Activated CD8-positive, alpha-beta memory T cell treated with anti-CD3 and anti-CD28 coated beads for 1 hour (primary cell): ENCODE measurements around the gene WDR1.

Experiments used
- DNase-seq, 2 donors: peaks; one replicate each; pipeline ENCODE4 v3.0.0-alpha.2; 2020; ENCODE audit warnings: low read depth in 1 of 2; ENCODE audit errors: extremely low read depth in 1 of 2

WDR1 gene, protein sequence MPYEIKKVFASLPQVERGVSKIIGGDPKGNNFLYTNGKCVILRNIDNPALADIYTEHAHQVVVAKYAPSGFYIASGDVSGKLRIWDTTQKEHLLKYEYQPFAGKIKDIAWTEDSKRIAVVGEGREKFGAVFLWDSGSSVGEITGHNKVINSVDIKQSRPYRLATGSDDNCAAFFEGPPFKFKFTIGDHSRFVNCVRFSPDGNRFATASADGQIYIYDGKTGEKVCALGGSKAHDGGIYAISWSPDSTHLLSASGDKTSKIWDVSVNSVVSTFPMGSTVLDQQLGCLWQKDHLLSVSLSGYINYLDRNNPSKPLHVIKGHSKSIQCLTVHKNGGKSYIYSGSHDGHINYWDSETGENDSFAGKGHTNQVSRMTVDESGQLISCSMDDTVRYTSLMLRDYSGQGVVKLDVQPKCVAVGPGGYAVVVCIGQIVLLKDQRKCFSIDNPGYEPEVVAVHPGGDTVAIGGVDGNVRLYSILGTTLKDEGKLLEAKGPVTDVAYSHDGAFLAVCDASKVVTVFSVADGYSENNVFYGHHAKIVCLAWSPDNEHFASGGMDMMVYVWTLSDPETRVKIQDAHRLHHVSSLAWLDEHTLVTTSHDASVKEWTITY

DNA sequence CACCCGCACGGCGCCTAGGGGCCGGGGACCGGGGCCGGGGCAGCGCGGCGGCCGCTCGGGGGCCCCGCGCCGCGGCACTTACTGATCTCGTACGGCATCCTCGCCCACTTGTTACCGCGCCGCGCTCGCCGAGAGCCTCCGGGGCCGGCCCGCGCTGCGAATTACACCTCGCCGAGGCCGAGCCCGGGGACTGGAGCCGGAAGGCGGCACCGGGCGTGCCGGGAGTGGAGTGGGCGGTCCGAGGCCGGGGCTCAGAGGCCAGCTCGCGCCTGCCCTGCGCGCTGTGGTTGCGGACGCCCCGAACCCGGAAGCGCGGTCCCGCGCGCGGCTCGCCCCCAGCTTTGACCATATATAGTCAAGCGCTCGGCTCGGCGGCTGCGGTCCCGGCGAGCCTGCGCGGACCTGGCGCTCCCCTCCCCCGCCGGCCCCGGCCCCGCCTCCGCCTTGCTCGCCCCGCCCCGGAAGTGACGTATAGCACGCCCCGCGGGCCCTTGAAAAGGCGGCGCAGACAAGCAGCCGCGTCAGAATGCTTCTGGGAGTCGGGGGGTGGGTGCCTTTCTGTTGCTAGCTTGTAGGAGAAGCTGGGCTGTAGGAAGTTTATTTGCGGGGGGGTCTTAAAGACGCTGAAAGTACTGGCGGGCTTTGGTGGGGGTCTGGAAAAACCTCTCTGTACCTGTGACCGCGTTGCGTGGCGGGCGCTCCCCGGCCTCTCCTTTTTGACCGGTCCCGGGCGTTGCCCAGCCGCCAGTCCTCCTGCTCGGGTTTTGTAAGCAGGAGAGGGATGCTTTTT, at the start of gene WDR1:
WDR1 (minus strand) TSS at position 231 of the 790 bp plus-strand sequence; CDS start at position 98, 133 bp downstream.
- DNase-seq = peak; percentile 80 to 93

DNA sequence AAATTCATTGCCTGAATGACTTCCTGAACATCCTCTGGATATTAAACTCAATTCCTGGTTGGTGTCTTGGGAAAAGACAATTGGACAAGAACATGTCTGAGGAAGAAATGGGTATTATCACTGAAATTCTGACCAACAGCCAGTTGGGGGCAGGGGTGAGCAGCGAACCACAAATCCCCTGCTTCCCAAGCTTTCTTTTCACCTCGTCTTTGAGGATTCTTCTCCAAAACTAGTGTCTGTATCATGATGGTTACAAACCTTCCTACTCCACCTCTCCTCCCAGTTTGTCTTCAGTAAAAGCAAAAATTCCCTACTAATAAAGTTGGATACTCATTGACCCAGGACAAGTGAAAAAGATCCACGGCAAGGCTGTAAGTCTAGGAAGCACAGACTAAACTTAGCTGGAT, 48.3 kb upstream of the WDR1 start:
- no peak for DNase-seq

DNA sequence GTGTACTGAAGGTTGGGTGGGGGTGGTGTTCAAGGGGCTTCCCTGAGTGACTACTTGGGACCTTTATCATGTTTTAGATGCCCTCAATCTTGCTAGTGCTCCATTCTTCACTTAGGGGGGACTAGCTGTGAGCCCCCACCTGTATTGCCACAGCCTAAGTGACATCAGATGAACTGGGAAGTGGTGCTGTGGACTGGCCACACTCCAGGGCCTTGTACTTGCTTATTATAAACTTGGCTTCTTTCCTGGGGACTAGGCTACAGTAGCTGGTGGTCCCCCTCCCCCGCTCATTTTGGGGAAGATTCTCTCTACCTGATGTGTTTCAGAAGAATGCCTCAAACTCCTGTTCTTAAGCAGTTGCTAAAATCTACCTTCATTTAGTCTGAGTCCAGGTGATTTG, 46.7 kb upstream of the WDR1 start:
- no peak for DNase-seq

DNA sequence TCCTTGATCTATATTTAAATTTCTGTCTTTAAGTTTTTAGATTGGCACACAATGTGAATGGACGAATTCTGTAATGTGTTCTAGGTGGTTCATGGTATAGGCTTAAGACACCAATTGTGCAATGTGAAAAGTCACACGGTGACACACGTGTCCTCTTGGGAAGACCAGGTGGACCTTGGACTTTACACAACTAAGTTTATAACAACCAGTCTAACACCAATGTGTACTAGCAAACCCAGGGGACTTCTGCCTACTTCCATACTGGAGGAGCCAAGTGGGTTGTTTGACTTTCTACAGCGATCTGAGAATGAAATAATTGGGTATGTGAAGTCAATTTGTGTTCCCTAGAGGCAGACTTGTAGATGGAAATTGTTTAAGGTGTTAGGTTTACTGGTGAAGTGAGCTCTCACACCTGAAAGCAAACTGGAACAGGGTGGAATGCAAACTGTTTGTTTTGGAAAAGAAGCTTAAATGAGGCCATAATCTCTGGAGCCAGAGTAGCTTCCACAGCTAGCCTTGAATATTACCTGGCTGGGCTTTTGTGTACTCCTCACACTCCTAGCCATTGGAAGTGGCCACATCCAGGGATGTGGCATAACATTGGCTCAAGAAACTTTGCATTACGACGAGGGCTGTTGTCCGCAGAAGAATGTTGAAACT, 45.9 kb upstream of the WDR1 start:
- no peak for DNase-seq

DNA sequence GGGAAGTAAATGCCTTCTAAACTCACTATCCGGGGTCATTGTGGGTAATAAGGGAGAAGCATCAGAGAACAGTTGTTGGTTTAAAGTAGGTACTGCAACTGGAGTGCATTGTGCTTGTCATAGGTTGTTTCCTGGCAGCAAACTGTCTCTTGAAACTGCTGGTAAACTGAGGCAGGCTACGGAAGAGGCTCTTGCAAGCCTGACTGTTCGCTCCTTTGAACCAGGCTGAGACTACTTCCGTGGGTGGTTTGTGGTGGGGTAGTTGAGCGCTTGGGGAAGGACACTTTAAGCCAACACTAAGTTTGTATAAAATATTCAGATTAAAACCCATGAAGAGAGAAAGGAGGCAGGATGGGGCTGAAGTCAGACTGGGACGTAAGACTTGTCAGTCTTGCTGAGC, 45.2 kb upstream of the WDR1 start:
- no peak for DNase-seq

DNA sequence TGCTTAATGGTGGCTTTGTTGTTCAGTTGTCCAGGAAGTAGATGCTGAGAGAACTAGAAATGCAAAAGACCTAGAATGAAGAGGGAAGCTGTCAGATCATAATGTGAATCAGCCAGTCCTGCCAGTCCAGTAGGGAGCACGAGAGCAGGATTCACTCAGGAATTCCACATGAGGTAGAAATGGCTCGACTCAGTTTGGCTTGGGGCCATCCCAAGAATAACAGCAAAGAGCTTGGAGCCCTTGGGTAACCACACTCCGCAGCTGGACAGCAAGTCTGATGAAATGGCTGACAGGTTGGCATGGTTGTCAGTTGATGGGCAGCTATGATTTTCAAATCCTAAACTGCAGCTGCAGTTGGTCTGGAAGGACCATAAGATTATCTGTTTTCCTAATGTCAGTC, 44.5 kb upstream of the WDR1 start:
- DNase-seq = no peak

DNA sequence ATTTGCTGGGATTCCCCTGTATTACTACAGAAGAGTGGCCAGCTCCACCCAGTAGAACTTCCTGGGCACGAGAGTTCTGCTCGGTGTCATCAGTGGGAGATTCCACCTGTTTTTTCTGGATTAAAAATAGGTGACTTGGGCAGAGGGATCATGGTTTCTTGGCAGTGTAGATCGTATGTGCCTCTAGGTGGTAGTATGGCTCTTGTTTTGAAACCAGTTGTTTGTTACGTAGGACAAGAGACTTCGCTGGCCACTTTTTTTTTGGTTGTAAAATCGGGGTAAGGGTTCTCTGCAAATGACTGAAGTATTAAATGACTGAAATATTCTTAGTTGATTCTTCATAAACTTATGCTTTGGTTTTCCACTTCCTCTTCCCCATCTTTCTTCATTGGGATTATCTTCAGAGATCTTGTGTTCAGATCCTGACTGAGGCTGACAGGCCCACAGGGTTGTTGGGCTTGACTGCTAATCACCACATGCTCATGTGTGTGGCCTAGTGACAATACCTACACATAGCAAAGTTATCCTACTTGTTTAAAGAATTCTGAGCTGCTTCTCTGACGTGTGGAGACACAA, 43.8 kb upstream of the WDR1 start:
- no peak for DNase-seq

DNA sequence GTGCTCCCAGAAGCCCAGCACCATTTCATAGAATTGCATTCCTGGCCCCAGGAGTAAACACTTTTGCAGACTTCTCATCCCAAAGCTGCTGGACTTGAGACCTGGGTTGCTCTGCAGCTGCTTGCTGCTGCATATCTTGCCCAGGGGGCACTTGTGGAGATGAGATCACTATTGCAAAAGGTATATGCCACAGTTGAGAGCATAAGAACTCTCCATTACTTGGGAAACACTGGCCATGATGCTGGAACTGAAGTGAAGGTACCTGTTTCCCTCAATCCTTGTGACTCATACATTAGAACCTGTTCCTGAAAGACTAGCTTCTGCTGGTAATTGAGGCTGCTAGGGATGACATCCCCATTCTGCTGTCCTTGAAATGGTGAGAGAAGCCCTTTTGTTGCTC, 43.1 kb upstream of the WDR1 start:
- no peak for DNase-seq

DNA sequence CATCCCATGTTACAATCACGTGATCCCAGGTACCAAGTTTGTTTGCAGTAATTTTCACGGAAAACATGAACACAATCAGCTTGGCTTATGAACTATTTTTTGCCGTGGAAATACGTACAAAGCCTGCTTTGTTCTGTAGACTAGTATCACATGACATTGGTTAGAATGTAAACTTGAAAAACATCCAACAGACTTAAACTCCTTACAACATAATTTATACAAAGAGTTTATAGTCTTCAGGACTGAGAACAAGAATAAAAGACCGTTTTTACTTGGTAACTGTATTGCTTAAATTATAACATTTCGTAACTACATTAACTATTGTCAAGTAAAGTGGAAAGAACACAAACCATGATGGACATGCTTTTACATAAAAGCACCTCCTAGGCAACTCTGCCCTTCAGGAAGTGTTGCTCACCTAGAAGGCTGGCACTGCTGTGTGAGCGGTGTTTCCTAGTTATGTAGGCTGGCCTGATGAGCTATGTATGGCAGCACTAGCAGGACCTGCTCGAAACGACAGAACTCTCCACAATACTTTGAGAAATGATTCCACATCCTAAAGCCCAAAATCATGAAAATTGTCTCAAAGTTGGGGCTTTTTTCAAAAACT, 41.8 kb upstream of the WDR1 start:
- DNase-seq = no peak

DNA sequence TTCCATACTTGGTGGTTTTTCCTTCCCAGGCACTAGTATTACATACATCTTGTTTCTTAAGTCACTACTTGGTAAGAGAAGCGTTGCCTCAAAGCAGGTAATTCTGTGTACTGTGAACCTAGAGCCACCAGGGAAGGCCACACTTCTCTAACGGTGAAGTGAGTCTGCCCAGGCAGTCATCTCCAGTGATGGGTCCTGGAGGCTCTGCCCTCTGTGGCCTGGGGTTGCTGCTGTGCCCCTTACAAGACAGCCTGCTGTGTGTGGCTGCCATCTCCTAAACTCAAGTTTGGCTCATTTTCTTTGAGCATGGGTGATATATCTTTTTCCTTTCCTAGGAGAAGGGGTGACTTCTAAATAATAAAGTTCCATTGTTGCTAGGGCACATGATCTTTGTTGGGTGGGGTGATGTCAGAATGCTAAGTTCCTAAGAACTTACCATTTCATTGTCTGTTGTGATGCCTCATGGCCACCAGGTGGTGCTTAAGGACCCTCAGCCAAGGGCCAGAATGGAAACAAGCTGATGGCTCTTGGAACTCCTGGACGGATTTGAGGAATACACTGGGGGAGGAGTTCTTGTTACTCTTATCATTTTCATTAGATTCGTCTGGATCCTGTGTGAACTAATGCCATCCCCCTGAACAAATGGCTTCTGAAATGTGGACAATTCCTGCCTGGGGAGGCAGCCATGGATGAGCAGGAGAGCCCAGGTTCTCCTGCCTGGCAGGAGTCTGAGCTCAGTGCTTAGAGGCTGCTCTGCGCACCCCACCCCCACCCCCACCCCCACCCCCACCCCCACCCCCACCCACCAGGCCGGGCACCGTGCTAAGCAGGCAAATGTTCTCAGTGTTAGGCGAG, 41.1 kb upstream of the WDR1 start:
- DNase-seq = peak in 1 of 2 donors; percentile 6

DNA sequence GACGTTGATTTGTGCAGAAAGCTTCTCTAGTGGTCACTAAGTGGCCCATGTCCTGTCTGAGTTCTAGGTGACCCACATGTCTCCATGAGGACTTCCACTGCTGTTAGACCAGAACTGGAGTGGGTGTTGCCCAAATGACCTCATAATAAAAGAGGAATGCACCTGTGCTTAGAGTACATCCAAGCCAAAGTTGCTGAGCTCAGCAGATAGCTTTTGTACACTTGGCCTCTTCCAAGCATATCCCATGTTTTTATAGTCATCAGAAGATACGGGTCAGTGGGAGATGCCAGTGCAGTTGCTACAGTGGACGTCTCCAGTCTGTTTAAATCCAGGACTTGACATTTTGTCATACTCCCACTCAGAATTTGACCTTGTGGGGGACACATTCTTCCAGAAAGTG, 37.6 kb upstream of the WDR1 start:
- DNase-seq = no peak

DNA sequence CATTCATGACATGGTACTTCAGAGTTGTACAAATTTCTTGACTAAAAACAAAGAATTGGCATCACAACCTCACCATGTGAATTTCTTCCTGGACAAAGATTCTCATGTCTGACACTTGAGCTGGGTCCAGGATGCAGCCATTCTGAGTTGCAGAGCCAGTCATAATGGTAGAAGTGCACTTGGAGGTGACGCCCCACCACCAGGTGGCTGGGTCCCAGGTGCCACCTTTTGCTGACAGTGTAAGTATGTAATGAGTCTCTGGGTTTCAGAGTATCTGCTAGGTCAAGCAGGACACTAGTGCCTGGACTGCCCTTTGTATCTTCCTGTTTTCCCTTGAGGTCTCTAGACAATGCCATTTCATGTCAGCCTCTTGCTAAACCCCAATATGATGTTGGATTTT, 36.6 kb upstream of the WDR1 start:
- no peak for DNase-seq

DNA sequence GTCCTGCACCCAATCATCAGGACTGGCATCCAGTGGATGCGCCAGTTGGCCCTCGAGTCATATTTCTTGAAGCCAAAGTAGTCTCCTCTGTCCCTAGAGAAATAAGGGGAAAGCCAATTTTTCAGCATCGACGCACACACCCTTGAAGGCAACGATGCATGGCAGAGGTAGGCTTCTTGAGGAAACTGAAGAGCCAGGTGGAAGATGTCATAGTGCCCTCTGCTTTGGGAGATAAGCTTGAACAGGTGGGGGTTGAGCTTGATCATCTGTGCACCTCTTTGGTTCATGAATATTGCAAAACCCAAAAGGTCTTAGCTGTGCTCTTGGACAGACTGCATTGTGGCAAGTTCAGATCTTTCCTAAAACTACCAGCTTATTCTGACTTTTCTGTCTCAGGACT, 34.6 kb upstream of the WDR1 start:
- DNase-seq = no peak

DNA sequence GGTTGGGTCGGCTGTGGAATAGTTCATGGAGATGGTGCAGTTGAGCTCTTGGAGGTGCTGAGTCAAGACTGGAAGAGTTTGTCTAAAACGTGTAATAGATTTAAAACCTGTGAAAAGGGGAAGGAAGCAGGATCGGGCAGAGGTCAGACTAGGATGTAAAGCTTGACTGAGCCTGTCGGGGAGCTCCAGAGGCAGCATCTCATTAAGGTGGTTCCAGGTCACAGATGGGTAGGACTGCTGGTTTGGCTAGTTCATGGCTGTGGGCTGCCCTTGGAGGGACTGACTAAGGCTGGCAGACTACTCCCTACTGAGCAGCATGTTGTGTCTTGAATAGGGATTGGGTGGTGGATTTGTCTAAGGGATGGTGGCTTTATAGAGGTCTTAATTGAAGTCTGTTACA, 28.4 kb upstream of the WDR1 start:
- DNase-seq = no peak

DNA sequence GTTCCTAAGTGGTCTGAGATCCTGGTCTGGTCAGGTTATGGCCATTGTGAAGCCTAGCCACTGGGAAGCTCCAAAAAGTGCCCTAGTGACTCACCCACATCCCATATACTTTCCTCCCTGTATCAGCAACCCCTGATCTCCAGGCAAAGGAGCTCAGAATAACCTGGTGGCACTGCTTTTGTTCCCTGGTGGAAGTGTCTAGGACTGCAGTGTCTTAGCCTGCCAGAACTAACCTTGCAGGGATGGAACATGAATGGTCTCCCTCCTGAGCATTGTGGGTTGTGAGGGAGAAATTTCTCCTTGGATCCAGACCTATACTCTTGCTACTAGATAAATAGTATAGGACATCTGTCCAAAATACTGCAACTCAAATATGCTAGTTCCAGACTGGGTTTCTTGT, 27.9 kb upstream of the WDR1 start:
- no peak for DNase-seq

DNA sequence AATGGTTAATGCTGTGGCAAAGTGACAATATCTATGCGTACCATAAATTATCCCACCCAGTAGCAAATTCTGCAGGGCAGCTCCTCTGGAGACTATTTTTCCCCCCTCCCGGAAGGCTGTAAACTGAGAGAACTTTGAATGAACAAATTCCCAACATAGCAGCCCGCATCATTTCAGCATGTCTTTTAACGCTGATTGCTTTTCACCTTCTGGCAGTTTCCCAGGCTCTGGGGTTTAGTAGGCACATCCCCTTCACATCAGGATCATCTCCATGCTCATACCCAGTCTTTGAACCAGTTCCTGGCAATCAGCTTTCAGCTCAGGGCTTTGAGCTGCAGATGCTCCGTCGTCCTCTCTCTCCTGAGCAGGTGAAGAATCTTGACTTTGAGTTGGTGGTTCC, 26.6 kb upstream of the WDR1 start:
- DNase-seq = no peak

DNA sequence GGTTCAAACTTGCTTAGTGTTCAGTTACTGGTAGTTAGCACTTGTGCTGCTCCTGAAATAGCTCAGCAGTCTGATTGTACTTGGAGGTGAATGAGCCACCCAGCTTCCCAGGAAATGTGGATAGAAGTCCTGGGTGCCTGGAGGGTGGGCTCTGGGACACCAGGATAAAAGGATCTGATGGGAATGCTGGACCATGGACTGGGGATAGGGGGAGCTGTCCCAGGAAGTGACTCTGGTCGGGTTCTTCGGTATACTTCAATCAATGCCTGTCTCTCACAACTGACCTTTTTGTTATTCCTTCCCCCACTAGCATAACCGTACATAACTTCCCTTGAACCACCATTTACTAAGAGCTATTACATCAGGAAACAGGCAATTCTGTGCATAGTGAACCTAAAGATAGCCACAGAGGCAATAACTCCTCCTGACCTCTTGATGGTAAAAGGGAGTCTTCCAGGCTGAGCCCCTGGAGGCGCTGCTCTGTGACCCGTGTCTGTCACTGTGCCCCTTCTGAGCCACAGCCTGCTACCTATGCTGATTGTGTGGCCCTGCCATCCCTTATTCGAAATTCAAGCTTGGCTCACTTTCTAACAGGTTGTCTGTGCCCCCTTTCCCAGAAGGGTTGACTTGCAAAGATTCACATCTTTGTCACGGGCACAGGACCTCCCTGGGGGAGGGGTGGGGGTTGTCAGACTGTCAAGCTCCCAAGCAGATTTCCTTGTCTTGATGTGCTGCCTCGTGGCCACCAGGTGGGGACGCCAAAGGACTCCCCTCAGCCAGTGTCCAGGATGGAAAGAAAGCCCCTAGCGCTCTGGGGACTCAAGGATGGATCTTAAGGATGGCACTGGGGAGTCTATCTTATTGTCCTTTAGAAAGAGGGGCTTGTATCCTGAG, 24.5 kb upstream of the WDR1 start:
- DNase-seq = no peak

DNA sequence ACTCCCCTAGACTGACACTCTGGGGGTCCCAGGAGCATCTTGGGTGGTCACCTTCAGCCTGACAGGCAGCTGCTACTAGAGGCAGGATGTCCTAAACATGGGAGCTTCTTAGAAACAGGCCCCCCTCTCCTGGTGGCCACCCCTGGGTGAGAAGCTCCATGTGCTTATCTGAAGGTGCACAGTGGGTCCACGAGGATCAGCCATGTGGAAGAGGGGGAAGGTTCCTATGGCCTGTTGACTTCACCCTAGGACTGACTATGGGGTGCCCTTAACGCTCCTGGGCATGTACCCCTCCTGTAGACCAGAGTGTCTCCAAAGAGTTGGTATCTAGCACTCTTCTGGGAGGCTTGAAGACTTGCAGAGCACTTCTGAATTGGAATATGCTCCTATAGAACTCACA, 22.9 kb upstream of the WDR1 start:
- no peak for DNase-seq

DNA sequence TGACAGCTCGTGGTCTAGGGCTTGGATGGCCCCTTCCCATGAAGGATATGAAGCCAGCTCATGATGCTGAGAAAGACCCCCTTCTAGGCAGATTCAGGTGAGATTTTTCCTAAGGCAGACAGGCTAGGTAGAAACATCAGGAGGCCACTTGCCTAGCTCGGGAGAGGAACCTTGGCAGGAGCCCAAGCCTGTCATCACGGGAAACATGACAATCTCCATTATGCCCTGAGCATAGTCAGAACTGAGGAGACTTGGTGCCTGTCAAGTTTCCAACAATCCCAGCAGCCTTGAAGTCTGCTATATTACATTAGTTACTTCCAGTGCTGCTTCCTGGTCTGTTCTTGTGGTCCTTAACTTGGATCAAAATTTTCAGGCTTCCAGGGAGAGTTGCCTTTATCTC, 18.7 kb upstream of the WDR1 start:
- DNase-seq = no peak
